Measurements from ENCODE around the gene AADACL4. TPM values are rescaled to one million over a fixed set of nuclear protein-coding genes. Genes with fewer than 3 reads are reported as not detected.

Gene AADACL4
- total RNA-seq = not detected
- polyA plus RNA-seq = not detected
- long read RNA-seq, donor 1 = 0 reads
- long read RNA-seq, donor 2 = 0 reads
- long read RNA-seq, donor 3 = 0 reads

- no peak for TF ChIP-seq CTCF (IDR thresholded peaks at IDR 0.05)
- no peak for TF ChIP-seq POLR2A (IDR thresholded peaks at IDR 0.05)
- intact Hi-C loops (cut with DNase I) = no loop called here
- Histone ChIP-seq H3K36me3 (no peaks in the 10 kb centered on the region), H3K27me3 (no peaks in the 10 kb centered on the region), H3K27ac (no peak within 1 kb of the TSS), H3K4me3 (no peak within 1 kb of the TSS), H3K9me3 (peaks cover 0 to 30% (median 18%) of the 10 kb centered on the region in 12 donors), H3K4me1 (no peaks in the 10 kb centered on the region)
- DNase-seq (no peak), ATAC-seq (no peak)
- WGBS, 4 donors = 88 to 92% (median 91%) methylated on average over 7 of the region's 7 CpGs
These were observed at the start of gene AADACL4 for GRCh38 chr1:12643785-12644184. TSS of gene AADACL4 (plus strand) at chr1:12644085. CDS start at chr1:12644547, 462 bp downstream.

- DNase-seq (peak in 1 of 5 donors; percentile 25), ATAC-seq (no peak)
- intact Hi-C loops (cut with DNase I) = loop anchor here in 5 of 10 donors (5.0 to 10.0 kb wide), 3 partner anchors 37 to 120 kb away; no protein-coding TSS in a partner anchor
- TF ChIP-seq POLR2A (IDR thresholded peaks at IDR 0.05) (no peak), CTCF (IDR thresholded peaks at IDR 0.05) (no peak)
- Histone ChIP-seq H3K27me3 (no peaks in the 10 kb centered on the region), H3K36me3 (peaks cover 0 to 3% (median 0%) of the 10 kb centered on the region in 9 donors), H3K4me3 (peak overlapping the region in 3 of 12 donors; percentile 45 to 56 (median 49)), H3K27ac (peak overlapping the region; percentile 66 to 99 (median 88)), H3K9me3 (no peaks in the 10 kb centered on the region), H3K4me1 (peaks cover 13 to 100% (median 88%) of the 10 kb centered on the region in 12 donors)
- 88 to 95% (median 92%) methylated on average over 6 of the region's 6 CpGs for WGBS, 4 donors
These were observed 49.4 kb upstream of the AADACL4 start for GRCh38 chr1:12594490-12594889.

- WGBS, 4 donors = 15 to 30% (median 24%) methylated on average over 34 to 47 of the region's 47 CpGs
- H3K4me1 ChIP-seq = peaks cover 13 to 100% (median 90%) of the 10 kb centered on the region in 12 donors
- intact Hi-C loops (cut with DNase I) = loop anchor here in 6 of 10 donors (5.0 to 10.0 kb wide), 3 partner anchors 38 to 120 kb away; no protein-coding TSS in a partner anchor
These were observed 48.7 kb upstream of the AADACL4 start for GRCh38 chr1:12594966-12595756.

More at GRCh38 chr1:12594966-12595756, 48.7 kb upstream of the AADACL4 start:
- Histone ChIP-seq H3K4me3 (peak overlapping the region in 10 of 12 donors; percentile 29 to 56 (median 44)), H3K27ac (peak overlapping the region; percentile 84 to 99 (median 90)), H3K9me3 (no peaks in the 10 kb centered on the region), H3K36me3 (no peaks in the 10 kb centered on the region), H3K27me3 (no peaks in the 10 kb centered on the region)
- ATAC-seq (peak in 3 of 4 donors; percentile 41 to 43 (median 43)), DNase-seq (peak; percentile 76 to 87 (median 80))
- TF ChIP-seq POLR2A (IDR thresholded peaks at IDR 0.05) = no peak
- no peak for TF ChIP-seq CTCF (IDR thresholded peaks at IDR 0.05)

Measured in heart left ventricle (tissue), 16 donors.